ENCODE measurements around the gene SCUBE2. TPM values are rescaled to one million over a fixed set of nuclear protein-coding genes. Genes with fewer than 3 reads are reported as not detected.

SCUBE2 gene
- total RNA-seq, 4 donors from 2014 or later: 0.88 to 66.8 (median 5.9) TPM

- no peaks in the 10 kb centered on the region for H3K4me1 ChIP-seq
Observed at GRCh38 chr11:9073466-9074225, 17.8 kb downstream of the SCUBE2 start.

GRCh38 chr11:9072626-9073176 is 18.7 kb downstream of the SCUBE2 start:
- intact Hi-C loops (cut with DNase I; ENCODE audit: low total_unique reads): no loop called here
- no peaks in the 10 kb centered on the region for H3K9me3 ChIP-seq
- no peaks in the 10 kb centered on the region for H3K27me3 ChIP-seq
- TF ChIP-seq CTCF (IDR thresholded peaks at IDR 0.05) (no peak), POLR2A (IDR thresholded peaks at IDR 0.05) (no peak)
- H3K4me1 ChIP-seq: no peaks in the 10 kb centered on the region
- no peak overlapping the region for H3K27ac ChIP-seq
- DNase-seq: no peak
- H3K4me3 ChIP-seq: no peak overlapping the region
- H3K36me3 ChIP-seq: no peaks in the 10 kb centered on the region

More at GRCh38 chr11:9073466-9074225, 17.8 kb downstream of the SCUBE2 start:
- no peaks in the 10 kb centered on the region for H3K9me3 ChIP-seq
- H3K36me3 ChIP-seq: no peaks in the 10 kb centered on the region
- TF ChIP-seq CTCF (IDR thresholded peaks at IDR 0.05): no peak
- no peak for TF ChIP-seq POLR2A (IDR thresholded peaks at IDR 0.05)
- H3K27ac ChIP-seq: no peak overlapping the region
- H3K27me3 ChIP-seq: no peaks in the 10 kb centered on the region
- no peak overlapping the region for H3K4me3 ChIP-seq
- no peak for DNase-seq
- intact Hi-C loops (cut with DNase I; ENCODE audit: low total_unique reads): no loop called here

GRCh38 chr11:9071692-9072091 is 19.7 kb downstream of the SCUBE2 start:
- Histone ChIP-seq H3K27ac (no peak overlapping the region), H3K4me3 (no peak overlapping the region), H3K9me3 (no peaks in the 10 kb centered on the region), H3K27me3 (no peaks in the 10 kb centered on the region), H3K36me3 (no peaks in the 10 kb centered on the region), H3K4me1 (no peaks in the 10 kb centered on the region)
- DNase-seq: no peak
- intact Hi-C loops (cut with DNase I; ENCODE audit: low total_unique reads): no loop called here
- TF ChIP-seq POLR2A (IDR thresholded peaks at IDR 0.05) (no peak), CTCF (IDR thresholded peaks at IDR 0.05) (no peak)

GRCh38 chr11:9070749-9071491 is 20.5 kb downstream of the SCUBE2 start:
- Histone ChIP-seq H3K4me1 (no peaks in the 10 kb centered on the region), H3K36me3 (no peaks in the 10 kb centered on the region), H3K27me3 (no peaks in the 10 kb centered on the region), H3K27ac (no peak overlapping the region), H3K9me3 (no peaks in the 10 kb centered on the region), H3K4me3 (no peak overlapping the region)
- TF ChIP-seq CTCF (IDR thresholded peaks at IDR 0.05): no peak
- no peak for TF ChIP-seq POLR2A (IDR thresholded peaks at IDR 0.05)
- DNase-seq: no peak
- intact Hi-C loops (cut with DNase I; ENCODE audit: low total_unique reads): no loop called here
